ENCODE measurements around the gene RABGAP1L.
"Not testable (repeated sequence)": the region's sequence is repeated elsewhere in the genome, so short reads cannot be mapped to it uniquely, and the experiment has no call there.

RABGAP1L gene

DNA sequence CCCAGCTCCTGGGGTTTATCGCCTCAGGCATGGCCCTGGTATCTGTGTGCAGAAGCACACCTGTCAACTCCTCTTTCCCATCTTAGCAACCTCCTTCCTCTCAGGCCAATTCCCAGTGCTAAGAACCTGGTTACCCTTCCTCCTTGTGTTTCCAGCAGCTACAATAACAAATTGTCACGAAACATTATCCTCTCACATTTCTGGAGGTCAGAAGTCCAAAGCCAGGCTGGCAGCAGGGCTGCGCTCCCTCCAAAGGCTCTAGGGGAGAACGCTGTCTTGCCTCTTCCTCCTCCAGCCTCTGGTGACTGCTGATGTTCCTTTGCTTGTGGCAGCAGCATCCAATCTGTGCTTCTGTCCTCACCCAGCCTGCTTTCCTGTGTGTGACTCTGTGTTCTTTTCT is 874.6 kb downstream of the RABGAP1L start:
- no peaks in the 10 kb centered on the region for H3K36me3 ChIP-seq (ENCODE audit: control insufficient read depth, insufficient read depth, low read length)
- no peaks in the 10 kb centered on the region for H3K9me3 ChIP-seq (ENCODE audit: control insufficient read depth, low read length)
- no peak overlapping the region for H3K27ac ChIP-seq (ENCODE audit: low read depth, low read length, severe bottlenecking)
- H3K4me1 ChIP-seq (ENCODE audit: control insufficient read depth, insufficient read depth, low read length, poor library complexity, severe bottlenecking), result no peaks in the 10 kb centered on the region
- WGBS, 2 experiments (ENCODE audit: insufficient coverage in 2 of 2), result 70 to 100% methylated on average over 3 of the region's 4 CpGs
- no peak overlapping the region for H3K4me3 ChIP-seq (ENCODE audit: extremely low read depth, insufficient read depth, low read length, poor library complexity, severe bottlenecking)

DNA sequence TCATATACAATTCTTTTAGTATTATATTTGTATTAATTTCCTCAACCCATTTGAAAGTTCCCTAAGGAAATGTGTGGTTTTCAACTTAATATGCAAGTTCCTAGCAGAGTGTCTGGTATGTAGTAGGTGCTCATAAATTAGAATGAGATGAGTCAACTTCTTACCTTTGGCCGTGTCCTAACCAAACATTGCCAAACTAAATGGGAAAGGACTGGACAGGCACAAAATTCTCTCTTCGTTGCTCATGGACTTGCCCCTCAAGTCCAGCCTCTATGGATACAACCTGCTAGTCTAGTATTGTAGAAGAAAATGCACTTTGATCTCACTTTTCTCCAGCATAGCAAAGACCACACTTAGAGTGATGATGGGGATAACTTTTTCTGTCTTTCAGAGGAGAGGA is 875.5 kb downstream of the RABGAP1L start:
- no peak overlapping the region for H3K4me3 ChIP-seq (ENCODE audit: extremely low read depth, insufficient read depth, low read length, poor library complexity, severe bottlenecking)
- WGBS, 2 experiments (ENCODE audit: insufficient coverage in 2 of 2), result 90% methylated on average over 2 of the region's 2 CpGs; no CpG with 5 or more reads in 1 of the 2 experiments
- no peaks in the 10 kb centered on the region for H3K9me3 ChIP-seq (ENCODE audit: control insufficient read depth, low read length)
- H3K4me1 ChIP-seq (ENCODE audit: control insufficient read depth, insufficient read depth, low read length, poor library complexity, severe bottlenecking), result no peaks in the 10 kb centered on the region
- H3K27ac ChIP-seq (ENCODE audit: low read depth, low read length, severe bottlenecking), result no peak overlapping the region
- no peaks in the 10 kb centered on the region for H3K36me3 ChIP-seq (ENCODE audit: control insufficient read depth, insufficient read depth, low read length)

DNA sequence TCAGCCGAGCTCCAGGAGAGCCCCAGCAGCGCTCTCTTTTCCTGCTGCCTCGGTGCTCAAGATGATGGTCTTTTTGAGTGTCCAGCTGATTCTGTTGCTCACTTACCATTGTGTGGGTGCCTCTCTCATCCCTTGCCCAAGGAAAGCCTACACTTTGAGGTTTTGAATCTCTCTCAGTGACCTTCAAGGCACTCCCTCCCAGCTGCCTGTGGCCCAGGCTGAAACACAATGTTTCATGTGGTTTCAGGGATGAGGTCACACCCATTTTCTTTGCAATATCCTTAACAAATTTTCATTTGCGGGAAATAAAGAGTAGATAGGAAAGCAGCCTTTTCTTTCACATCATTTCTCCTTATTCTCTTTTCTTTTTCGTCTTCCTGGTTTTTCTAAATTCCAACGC is 876.5 kb downstream of the RABGAP1L start:
- WGBS, 2 experiments (ENCODE audit: insufficient coverage in 2 of 2), result 91 to 93% methylated on average over 3 to 5 of the region's 6 CpGs
- Histone ChIP-seq H3K27ac (ENCODE audit: low read depth, low read length, severe bottlenecking) (no peak overlapping the region), H3K4me1 (ENCODE audit: control insufficient read depth, insufficient read depth, low read length, poor library complexity, severe bottlenecking) (no peaks in the 10 kb centered on the region)

DNA sequence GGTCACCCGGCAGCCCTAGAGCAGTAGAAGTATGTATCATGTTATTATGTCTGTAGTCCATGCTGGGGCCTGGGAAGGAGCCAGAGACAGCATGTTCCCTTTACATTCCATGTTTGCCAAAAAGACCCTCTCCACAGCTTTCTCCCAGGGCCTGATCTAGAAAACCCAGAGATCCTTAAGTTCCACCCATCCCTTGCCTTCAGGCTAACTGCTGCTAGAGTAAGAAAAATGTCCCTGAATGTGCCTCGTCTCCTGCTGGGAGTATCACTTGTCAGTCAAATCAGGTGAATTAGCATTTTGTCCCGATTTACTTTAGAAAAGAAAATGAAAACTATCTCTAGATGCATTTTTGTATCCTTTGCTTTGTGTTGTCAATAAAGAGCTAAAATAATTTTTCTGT is 877.2 kb downstream of the RABGAP1L start:
- WGBS, 2 experiments (ENCODE audit: insufficient coverage in 2 of 2), result 67% methylated on average over 1 of the region's 3 CpGs; no CpG with 5 or more reads in 1 of the 2 experiments
- no peak overlapping the region for H3K4me3 ChIP-seq (ENCODE audit: extremely low read depth, insufficient read depth, low read length, poor library complexity, severe bottlenecking)
- H3K27ac ChIP-seq (ENCODE audit: low read depth, low read length, severe bottlenecking), result no peak overlapping the region
- H3K9me3 ChIP-seq (ENCODE audit: control insufficient read depth, low read length), result no peaks in the 10 kb centered on the region
- H3K36me3 ChIP-seq (ENCODE audit: control insufficient read depth, insufficient read depth, low read length), result no peaks in the 10 kb centered on the region
- no peaks in the 10 kb centered on the region for H3K4me1 ChIP-seq (ENCODE audit: control insufficient read depth, insufficient read depth, low read length, poor library complexity, severe bottlenecking)

More for the DNA sequence above, 876.5 kb downstream of the RABGAP1L start:
- H3K4me3 ChIP-seq (ENCODE audit: extremely low read depth, insufficient read depth, low read length, poor library complexity, severe bottlenecking), result no peak overlapping the region
- no peaks in the 10 kb centered on the region for H3K36me3 ChIP-seq (ENCODE audit: control insufficient read depth, insufficient read depth, low read length)
- no peaks in the 10 kb centered on the region for H3K9me3 ChIP-seq (ENCODE audit: control insufficient read depth, low read length)

DNA sequence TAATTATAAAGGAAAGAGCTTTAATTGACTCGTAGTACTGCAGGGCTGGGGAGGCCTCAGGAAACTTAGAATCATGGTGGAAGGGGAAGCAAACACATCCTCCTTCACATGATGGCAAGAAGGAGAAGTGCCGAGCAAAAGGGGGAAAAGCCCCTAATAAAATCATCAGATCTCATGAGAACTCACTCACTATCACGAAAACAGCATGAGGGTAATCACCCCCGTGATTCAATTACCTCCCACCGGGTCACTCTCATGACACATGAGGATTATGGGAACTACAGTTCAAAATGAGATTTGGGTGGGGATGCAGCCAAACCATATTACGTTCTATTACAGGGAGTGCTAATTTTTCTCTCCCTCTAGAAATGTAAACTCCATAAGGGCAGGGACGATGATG is 878.1 kb downstream of the RABGAP1L start:
- Histone ChIP-seq H3K36me3 (ENCODE audit: control insufficient read depth, insufficient read depth, low read length) (no peaks in the 10 kb centered on the region), H3K27ac (ENCODE audit: low read depth, low read length, severe bottlenecking) (no peak overlapping the region), H3K4me1 (ENCODE audit: control insufficient read depth, insufficient read depth, low read length, poor library complexity, severe bottlenecking) (no peaks in the 10 kb centered on the region), H3K9me3 (ENCODE audit: control insufficient read depth, low read length) (no peaks in the 10 kb centered on the region), H3K4me3 (ENCODE audit: extremely low read depth, insufficient read depth, low read length, poor library complexity, severe bottlenecking) (no peak overlapping the region)
- 80 to 90% methylated on average over 1 to 2 of the region's 7 CpGs for WGBS, 2 experiments (ENCODE audit: insufficient coverage in 2 of 2)

DNA sequence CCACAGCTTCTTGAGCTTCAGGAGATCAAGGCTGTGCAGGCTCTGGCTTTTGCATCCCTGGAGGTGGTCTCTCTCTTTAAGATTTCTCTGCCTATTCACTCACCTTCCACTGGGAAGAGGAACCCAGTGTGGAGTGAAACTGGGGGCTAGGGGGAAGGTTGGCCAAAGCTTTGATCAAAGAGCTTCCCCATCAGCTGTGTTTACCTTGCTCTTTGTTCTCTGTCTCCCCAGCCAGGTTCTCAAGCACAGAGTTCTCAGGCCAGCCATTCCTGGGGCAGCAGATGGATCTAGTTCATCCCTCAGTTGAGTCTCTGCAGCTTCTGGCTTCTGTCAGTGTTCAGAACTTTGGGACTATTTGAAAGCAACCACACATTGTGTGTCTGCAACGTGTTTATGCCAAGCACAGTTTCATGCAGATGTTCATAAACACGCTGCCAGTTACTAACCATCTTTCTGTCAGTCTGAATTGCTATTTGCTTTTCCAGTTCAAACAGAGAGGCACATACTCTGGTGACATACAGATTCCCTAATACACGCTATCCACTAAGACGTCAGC is 881.1 kb downstream of the RABGAP1L start:
- WGBS, 2 experiments (ENCODE audit: insufficient coverage in 2 of 2), result 81 to 91% methylated on average over 2 to 4 of the region's 4 CpGs
- peaks cover 2% of the 10 kb centered on the region for H3K4me1 ChIP-seq (ENCODE audit: control insufficient read depth, insufficient read depth, low read length, poor library complexity, severe bottlenecking)
- no peaks in the 10 kb centered on the region for H3K9me3 ChIP-seq (ENCODE audit: control insufficient read depth, low read length)
- H3K27ac ChIP-seq (ENCODE audit: low read depth, low read length, severe bottlenecking), result no peak overlapping the region
- no peak overlapping the region for H3K4me3 ChIP-seq (ENCODE audit: extremely low read depth, insufficient read depth, low read length, poor library complexity, severe bottlenecking)
- no peaks in the 10 kb centered on the region for H3K36me3 ChIP-seq (ENCODE audit: control insufficient read depth, insufficient read depth, low read length)

DNA sequence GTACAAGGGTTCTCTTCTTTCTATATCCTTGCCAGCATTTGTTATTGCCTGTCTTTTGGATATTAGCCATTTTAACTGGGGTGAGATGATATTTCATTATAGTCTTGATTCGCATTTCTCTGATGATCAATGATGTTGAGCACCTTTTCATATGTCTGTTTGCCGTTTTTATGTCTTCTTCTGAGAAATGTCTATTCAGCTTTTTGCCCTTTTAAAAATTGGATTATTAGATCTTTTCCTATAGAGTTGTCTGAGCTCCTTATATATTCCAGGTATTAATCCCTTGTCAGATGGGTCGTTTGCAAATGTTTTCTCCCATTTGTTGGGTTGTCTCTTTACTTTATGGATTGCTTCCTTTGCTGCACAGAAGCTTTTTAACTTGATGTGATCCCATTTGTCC is 883.3 kb downstream of the RABGAP1L start:
- WGBS, 2 experiments (ENCODE audit: insufficient coverage in 2 of 2), result 100% methylated on average over 2 of the region's 3 CpGs; no CpG with 5 or more reads in 1 of the 2 experiments
- Histone ChIP-seq H3K4me1 (ENCODE audit: control insufficient read depth, insufficient read depth, low read length, poor library complexity, severe bottlenecking) (peaks cover 2% of the 10 kb centered on the region), H3K27ac (ENCODE audit: low read depth, low read length, severe bottlenecking) (no peak overlapping the region), H3K9me3 (ENCODE audit: control insufficient read depth, low read length) (no peaks in the 10 kb centered on the region), H3K36me3 (ENCODE audit: control insufficient read depth, insufficient read depth, low read length) (no peaks in the 10 kb centered on the region), H3K4me3 (ENCODE audit: extremely low read depth, insufficient read depth, low read length, poor library complexity, severe bottlenecking) (no peak overlapping the region)

DNA sequence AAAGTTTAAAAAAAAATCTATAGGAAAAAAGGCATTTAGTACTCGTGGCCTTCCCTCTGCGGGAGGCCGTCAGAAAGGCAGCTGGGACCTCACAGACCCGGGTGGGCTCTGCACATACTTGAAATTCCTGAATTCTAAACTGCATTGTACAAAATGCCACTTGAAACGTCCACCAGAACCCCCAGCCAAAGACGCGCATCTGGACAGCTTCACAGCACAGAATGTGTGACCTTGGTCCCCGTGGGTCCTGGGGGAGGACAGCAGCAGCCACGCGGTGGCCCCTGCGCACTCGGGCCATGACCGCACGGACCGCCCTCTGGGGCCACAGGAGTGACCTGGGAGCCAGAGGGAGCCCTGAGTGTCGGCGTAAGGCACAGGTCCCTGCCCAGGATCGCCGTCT is 884.5 kb downstream of the RABGAP1L start:
- H3K4me3 ChIP-seq (ENCODE audit: extremely low read depth, insufficient read depth, low read length, poor library complexity, severe bottlenecking), result no peak overlapping the region
- peaks cover 2% of the 10 kb centered on the region for H3K4me1 ChIP-seq (ENCODE audit: control insufficient read depth, insufficient read depth, low read length, poor library complexity, severe bottlenecking)
- H3K9me3 ChIP-seq (ENCODE audit: control insufficient read depth, low read length), result no peaks in the 10 kb centered on the region
- H3K27ac ChIP-seq (ENCODE audit: low read depth, low read length, severe bottlenecking), result peak overlapping the region; percentile 69
- 76 to 81% methylated on average over 16 to 19 of the region's 19 CpGs for WGBS, 2 experiments (ENCODE audit: insufficient coverage in 2 of 2)
- H3K36me3 ChIP-seq (ENCODE audit: control insufficient read depth, insufficient read depth, low read length), result no peaks in the 10 kb centered on the region

DNA sequence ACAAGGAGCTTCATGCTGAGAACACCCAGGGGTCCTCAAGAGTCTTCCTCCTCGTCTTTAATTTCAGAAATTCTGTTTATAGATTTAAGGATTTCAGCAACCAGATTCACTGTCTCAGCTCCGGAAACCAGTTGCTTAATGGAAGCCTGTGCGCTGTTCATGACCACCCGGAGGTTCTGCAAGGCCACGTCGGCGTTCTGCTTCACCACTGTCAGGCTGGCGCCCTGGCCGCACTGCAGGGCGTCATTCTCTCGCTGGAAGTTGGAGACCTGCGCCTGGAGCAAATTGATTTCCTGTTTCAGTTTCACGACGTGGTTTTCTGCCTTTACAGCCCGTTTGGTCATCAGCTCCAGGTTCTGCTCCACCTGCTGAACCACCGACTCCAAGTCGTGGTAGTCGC is 885.3 kb downstream of the RABGAP1L start:
- H3K9me3 ChIP-seq (ENCODE audit: control insufficient read depth, low read length); H3K4me3 ChIP-seq (ENCODE audit: extremely low read depth, insufficient read depth, low read length, poor library complexity, severe bottlenecking); H3K4me1 ChIP-seq (ENCODE audit: control insufficient read depth, insufficient read depth, low read length, poor library complexity, severe bottlenecking); H3K36me3 ChIP-seq (ENCODE audit: control insufficient read depth, insufficient read depth, low read length); H3K27ac ChIP-seq (ENCODE audit: low read depth, low read length, severe bottlenecking): not testable (repeated sequence)
- 91 to 97% methylated on average over 17 to 18 of the region's 18 CpGs for WGBS, 2 experiments (ENCODE audit: insufficient coverage in 2 of 2)
